Thymus (tissue), 11 donors: ENCODE results near the gene PRIMA1. TPM values are rescaled to one million over a fixed set of nuclear protein-coding genes. Genes with fewer than 3 reads are reported as not detected.

Experiments used
- DNase-seq, 9 donors: peaks; one replicate each; pipeline ENCODE4 v3.0.0-alpha.2; 2013; ENCODE audit warnings: low spot score in 9 of 9, low read depth in 6 of 9, missing footprints in 1 of 9
- H3K27ac ChIP-seq, 2 donors: one replicate each; pipeline ENCODE4 v1.5.1; 2013; ENCODE audit warnings: control low read depth in 1 of 2, low read depth in 1 of 2, low read length in 1 of 2, mild to moderate bottlenecking in 1 of 2, moderate library complexity in 1 of 2
- H3K27me3 ChIP-seq, 2 donors: one replicate each; pipeline ENCODE4 v1.5.1; 2013; ENCODE audit warnings: low read length in 1 of 2; ENCODE audit not compliant: control insufficient read depth in 2 of 2, insufficient read depth in 1 of 2
- H3K36me3 ChIP-seq, 2 donors: one replicate each; pipeline ENCODE4 v1.5.1; 2013; ENCODE audit warnings: low read length in 1 of 2, mild to moderate bottlenecking in 1 of 2, moderate library complexity in 1 of 2; ENCODE audit not compliant: control insufficient read depth in 2 of 2, insufficient read depth in 2 of 2
- H3K4me1 ChIP-seq, 2 donors: one replicate each; pipeline ENCODE4 v1.5.1; 2013; ENCODE audit warnings: low read length in 2 of 2; ENCODE audit not compliant: control insufficient read depth in 2 of 2, insufficient read depth in 2 of 2
- H3K4me3 ChIP-seq, 2 donors: one replicate each; pipeline ENCODE4 v1.5.1; 2013; ENCODE audit warnings: low read length in 2 of 2, control low read depth in 1 of 2, mild to moderate bottlenecking in 1 of 2
- H3K9me3 ChIP-seq, 2 donors: one replicate each; pipeline ENCODE4 v1.5.1; 2013; ENCODE audit warnings: low read length in 1 of 2, mild to moderate bottlenecking in 1 of 2; ENCODE audit not compliant: control insufficient read depth in 2 of 2, insufficient read depth in 1 of 2
- WGBS: extraction: QIAGEN DNeasy Blood & Tissue Kit; methylation state at CpG from one replicate; pipeline ENCODE4 v1.1.7; 2013; 5-methylcytosine and 5-hydroxymethylcytosine counted together
- polyA plus RNA-seq: library from polyadenylated mRNA; stranded (reverse); fragments of 200-250 nt; gene quantifications from one replicate; pipeline ENCODE4 v1.2.3, GENCODE V29; 2013
- total RNA-seq: library from RNA; stranded (reverse); fragments of 120-200 nt; gene quantifications from one replicate; pipeline ENCODE4 v1.2.4, GENCODE V29; 2013
- donor health status: healthy.

PRIMA1 gene
- total and polyA plus RNA-seq, 2 donors: 0.09 to 0.84 TPM

DNA sequence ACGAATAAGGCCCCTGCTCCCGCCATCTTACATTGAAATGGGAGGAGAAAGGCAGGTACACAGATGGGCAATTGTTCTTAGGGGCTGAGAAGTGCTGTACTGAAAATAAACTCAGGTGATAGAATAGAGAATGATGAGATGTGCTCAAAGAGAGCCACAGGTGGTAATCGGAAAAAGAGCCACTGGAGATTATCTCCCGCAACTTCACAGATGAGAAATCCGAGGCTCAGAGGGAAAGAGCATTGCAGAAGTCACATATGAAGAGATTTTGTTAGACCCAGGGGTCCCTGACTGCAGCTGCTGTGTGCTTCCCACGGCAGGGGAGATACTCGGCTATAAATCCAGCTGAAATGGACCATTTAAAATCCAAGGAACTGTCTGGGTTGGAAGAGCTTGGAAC is 73.7 kb downstream of the PRIMA1 start:
- H3K4me1 ChIP-seq: no peaks in the 10 kb centered on the region
- DNase-seq: no peak
- no peaks in the 10 kb centered on the region for H3K27me3 ChIP-seq
- H3K27ac ChIP-seq: no peak overlapping the region
- no peaks in the 10 kb centered on the region for H3K36me3 ChIP-seq
- WGBS: 87% methylated on average over 7 of the region's 7 CpGs
- H3K4me3 ChIP-seq: no peak overlapping the region
- H3K9me3 ChIP-seq: no peaks in the 10 kb centered on the region

DNA sequence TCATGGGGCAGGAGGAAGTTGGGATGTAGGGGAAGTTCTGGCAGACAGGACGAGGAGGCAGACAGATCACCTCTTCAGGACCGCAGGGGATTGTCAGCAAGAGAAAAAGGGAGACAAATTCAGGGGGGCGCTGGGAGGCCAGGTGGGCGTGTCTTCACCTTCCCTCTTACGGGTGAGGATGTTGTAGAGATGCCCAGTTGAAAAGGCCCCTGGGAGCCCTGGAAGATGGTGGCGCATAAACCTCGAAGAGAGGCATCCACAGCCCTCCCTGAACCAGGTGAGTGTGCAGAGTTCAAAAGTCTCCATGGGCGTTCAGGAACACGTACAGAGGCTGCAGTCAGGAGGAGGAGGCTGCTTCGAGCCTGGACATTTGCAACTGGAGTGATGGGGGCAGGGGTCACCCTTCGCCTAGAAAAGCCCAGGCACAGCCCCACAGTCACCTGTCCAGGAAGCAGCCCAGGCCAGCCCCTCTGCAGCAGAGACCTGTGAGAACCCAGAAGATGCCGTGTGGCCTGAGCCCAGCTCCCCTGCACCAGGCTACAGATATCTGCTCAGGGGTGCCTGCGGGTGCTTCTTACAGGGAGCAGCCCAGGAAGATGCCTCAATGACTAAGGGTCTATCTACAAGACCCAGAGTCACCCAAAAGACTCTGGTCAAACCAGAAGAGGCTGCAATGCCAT is 74.4 kb downstream of the PRIMA1 start:
- no peaks in the 10 kb centered on the region for H3K36me3 ChIP-seq
- H3K27me3 ChIP-seq: no peaks in the 10 kb centered on the region
- DNase-seq: no peak
- no peak overlapping the region for H3K4me3 ChIP-seq
- no peaks in the 10 kb centered on the region for H3K9me3 ChIP-seq
- no peak overlapping the region for H3K27ac ChIP-seq
- no peaks in the 10 kb centered on the region for H3K4me1 ChIP-seq
- 78% methylated on average over 13 of the region's 13 CpGs for WGBS

DNA sequence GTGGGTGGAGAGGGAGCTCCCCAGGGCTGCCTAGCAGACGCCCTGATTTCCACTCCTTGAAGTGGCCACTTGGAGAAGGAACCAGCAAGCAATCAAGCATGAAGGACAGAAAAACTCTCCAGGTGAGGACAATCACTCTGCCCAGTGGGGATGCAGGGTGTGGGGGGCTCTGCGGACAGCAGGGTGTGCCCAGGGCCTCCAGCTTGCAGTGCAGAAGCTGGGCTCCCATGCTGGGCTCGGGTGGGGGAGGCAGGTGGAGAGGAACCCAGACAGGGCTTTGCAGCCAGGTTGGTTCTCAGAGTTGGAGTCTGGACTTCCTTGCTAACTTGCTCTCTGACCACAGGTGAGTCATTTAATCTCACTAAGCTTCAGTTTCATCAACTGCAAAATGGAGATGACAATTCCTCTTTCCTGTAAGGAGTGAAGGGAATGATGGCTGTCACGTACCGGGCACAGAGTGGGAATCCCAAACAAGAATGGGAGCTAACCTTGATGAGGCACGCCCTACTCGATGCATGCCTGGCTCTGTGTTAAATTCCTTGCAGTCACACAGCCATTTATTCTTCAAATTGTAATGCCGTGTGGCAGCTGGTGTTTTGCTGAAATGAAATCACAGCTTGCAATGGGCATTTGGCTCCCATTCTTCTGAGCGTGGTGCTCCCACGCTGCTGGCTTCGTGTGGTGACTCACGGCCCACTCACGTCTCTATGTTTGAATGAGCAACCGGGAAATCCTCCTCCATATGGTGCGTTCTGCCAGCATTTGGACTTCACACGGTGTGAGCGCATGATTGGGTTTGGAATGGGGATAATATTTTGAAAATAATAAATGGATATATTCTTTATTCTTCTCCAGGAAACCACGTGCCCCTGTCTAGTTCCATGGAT is 75.2 kb downstream of the PRIMA1 start:
- Histone ChIP-seq H3K9me3 (no peaks in the 10 kb centered on the region), H3K27ac (no peak overlapping the region), H3K36me3 (no peaks in the 10 kb centered on the region), H3K4me1 (no peaks in the 10 kb centered on the region), H3K4me3 (no peak overlapping the region), H3K27me3 (no peaks in the 10 kb centered on the region)
- 87% methylated on average over 18 of the region's 18 CpGs for WGBS
- no peak for DNase-seq

DNA sequence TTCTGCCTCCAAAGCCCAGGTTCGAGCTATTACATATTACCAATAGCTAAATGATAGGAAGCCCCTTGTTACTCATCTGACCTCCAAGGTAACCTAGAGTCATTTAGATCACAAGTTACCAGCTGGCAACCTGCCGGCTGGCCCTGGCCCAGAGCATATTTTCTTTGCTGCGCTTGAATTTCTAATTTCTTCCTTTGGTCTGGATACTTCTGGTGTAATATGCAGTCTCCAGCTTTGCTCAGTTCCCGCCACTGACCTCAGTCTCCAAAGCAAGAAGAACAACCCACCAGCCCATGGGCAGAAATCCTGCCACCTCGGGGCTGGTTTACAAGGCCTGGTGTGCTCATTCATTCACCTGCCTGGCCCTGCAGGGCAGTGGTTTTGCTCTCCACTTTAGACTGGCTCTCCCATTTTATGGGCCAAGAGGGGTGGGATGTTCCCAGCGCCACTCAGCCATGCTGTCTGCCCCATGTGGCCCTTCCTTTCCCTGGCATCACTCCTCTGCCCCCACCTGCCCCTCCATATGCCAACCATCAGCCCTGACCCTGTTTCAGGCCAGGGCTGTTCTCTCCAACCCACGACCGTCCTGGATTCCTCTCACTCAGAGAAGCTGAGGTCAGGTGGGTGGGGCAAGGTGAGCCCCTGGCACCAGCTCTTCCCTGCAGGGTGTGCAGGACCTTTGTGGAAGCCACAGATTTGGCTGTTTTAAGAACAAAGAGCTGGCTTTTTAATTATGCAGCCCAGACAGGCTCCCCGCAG is 76.0 kb downstream of the PRIMA1 start:
- 81% methylated on average over 9 of the region's 9 CpGs for WGBS
- H3K4me3 ChIP-seq: no peak overlapping the region
- no peaks in the 10 kb centered on the region for H3K27me3 ChIP-seq
- no peak overlapping the region for H3K27ac ChIP-seq
- H3K36me3 ChIP-seq: no peaks in the 10 kb centered on the region
- no peak for DNase-seq
- H3K9me3 ChIP-seq: no peaks in the 10 kb centered on the region
- no peaks in the 10 kb centered on the region for H3K4me1 ChIP-seq

DNA sequence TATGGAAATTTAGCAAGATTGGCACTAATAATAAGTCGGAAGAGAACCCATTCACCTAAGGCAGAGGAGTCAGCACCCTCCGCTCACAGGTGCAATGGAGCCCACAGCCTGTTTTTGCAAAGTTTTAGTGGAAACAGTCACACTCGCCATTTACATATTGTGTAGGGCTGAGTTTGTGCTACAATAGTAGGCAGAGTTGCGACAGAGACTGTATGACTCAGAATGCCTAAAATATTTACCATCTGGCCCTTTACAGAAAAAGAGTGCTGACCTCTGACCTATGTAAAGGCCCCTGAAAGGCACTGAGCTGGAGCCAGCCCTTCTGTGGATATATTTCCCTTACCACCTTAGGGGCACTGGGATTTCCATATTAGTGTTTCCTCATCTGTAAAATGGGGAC is 79.0 kb downstream of the PRIMA1 start:
- Histone ChIP-seq H3K4me1 (no peaks in the 10 kb centered on the region), H3K4me3 (no peak overlapping the region), H3K9me3 (no peaks in the 10 kb centered on the region), H3K27me3 (no peaks in the 10 kb centered on the region), H3K27ac (no peak overlapping the region), H3K36me3 (no peaks in the 10 kb centered on the region)
- 97% methylated on average over 4 of the region's 4 CpGs for WGBS
- DNase-seq: no peak

DNA sequence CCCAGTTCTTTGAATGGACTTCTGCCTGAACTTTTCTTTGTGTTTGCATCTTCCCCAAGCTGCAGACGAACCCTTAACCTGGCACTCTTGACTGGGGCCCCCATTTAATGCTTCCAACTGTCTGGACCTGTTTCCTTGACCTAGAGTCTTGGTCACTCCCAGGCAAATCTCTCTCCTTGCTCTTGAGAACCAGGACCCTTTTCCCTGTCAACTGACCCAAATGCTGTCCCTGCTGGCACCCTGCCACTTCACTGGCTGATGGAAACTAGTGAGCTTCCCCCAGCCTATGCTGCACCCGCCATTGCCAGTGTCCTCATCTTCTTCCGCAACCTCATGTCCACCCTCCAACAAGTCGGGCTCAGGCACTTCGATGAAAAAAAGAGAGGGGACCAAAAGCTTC is 79.5 kb downstream of the PRIMA1 start:
- Histone ChIP-seq H3K4me1 (no peaks in the 10 kb centered on the region), H3K4me3 (no peak overlapping the region), H3K27ac (no peak overlapping the region), H3K36me3 (no peaks in the 10 kb centered on the region), H3K9me3 (no peaks in the 10 kb centered on the region), H3K27me3 (no peaks in the 10 kb centered on the region)
- no peak for DNase-seq
- 90% methylated on average over 5 of the region's 5 CpGs for WGBS

DNA sequence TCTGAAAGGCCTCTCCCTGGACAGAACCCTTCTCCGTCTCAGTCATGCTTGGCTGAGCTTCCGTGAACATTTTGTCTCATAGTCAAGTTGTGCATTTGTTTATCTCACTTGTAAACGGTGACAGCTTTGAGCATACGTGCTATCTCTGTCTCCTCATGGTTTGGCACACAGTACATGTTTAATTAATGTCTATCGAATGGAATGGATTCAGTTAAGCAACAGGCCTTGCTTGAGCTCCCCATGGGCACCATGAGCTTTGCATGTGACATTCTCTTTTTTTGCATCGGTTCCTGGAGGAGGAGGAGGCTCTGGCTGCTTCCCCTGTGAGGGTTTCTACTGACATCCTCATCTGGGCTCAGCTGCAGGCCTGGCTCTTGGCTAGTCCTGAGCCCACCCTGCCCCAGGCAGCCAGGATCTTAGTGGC is 80.0 kb downstream of the PRIMA1 start:
- no peaks in the 10 kb centered on the region for H3K36me3 ChIP-seq
- H3K27ac ChIP-seq: no peak overlapping the region
- no peak overlapping the region for H3K4me3 ChIP-seq
- DNase-seq: no peak
- H3K9me3 ChIP-seq: no peaks in the 10 kb centered on the region
- no peaks in the 10 kb centered on the region for H3K4me1 ChIP-seq
- WGBS: 88% methylated on average over 6 of the region's 6 CpGs
- H3K27me3 ChIP-seq: no peaks in the 10 kb centered on the region

DNA sequence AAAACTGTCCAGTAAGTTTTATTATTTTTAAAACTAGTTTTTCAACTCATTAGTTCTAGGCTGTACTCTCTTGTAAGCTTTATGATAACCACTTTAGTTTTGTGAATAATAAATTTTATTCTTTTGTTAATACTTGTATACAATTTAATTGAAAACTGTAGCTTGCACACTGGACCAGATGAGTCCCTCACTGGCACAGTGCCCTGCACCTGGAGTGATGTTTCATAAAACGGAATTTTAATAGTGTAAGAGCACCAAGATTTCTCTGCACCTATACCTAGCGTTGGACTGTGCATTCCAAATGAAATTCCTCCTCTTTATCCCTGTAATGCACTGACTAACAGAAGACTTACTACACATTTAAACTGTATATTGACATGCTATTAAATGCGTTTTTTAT is 80.8 kb downstream of the PRIMA1 start:
- Histone ChIP-seq H3K9me3 (no peaks in the 10 kb centered on the region), H3K27ac (no peak overlapping the region), H3K27me3 (no peaks in the 10 kb centered on the region), H3K36me3 (no peaks in the 10 kb centered on the region), H3K4me1 (no peaks in the 10 kb centered on the region), H3K4me3 (no peak overlapping the region)
- no peak for DNase-seq
- 87% methylated on average over 3 of the region's 3 CpGs for WGBS
